Esophagus muscularis mucosa (tissue), 4 donors: ENCODE measurements around the gene CCDC50. TPM values are rescaled to one million over a fixed set of nuclear protein-coding genes. Genes with fewer than 3 reads are reported as not detected.

ENCODE experiments used
- DNase-seq: peaks from one replicate; pipeline ENCODE4 v3.0.0-alpha.2; 2017; ENCODE audit errors: extremely low spot score
- H3K27ac ChIP-seq, 4 donors: fragments of 200-600 bp; sonication (generic); replicated peaks in 1 of 4; 1 replicate in 3 of 4; 2 replicates in 1 of 4; pipeline ENCODE4 v1.5.1; 2016 to 2019; ENCODE audit warnings: mild to moderate bottlenecking in 1 of 4
- H3K27me3 ChIP-seq, 4 donors: fragments of 200-600 bp; sonication (generic); one replicate each; pipeline versions ENCODE4 v1.5.1 to v1.6.0; 2016 to 2019
- H3K36me3 ChIP-seq, 4 donors: fragments of 200-600 bp; sonication (generic); one replicate each; pipeline ENCODE4 v1.5.1; 2016 to 2019
- H3K4me1 ChIP-seq, 4 donors: fragments of 200-600 bp; sonication (generic); one replicate each; pipeline ENCODE4 v1.5.1; 2016 to 2019
- H3K4me3 ChIP-seq, 4 donors: fragments of 200-600 bp; sonication (generic); 1 replicate in 2 of 4; 2 replicates in 2 of 4; pipeline ENCODE4 v1.5.1; 2016 to 2019; ENCODE audit warnings: mild to moderate bottlenecking in 4 of 4, moderate library complexity in 1 of 4
- H3K9me3 ChIP-seq, 4 donors: fragments of 200-600 bp; sonication (generic); 1 replicate in 3 of 4; 2 replicates in 1 of 4; pipeline ENCODE4 v1.5.1; 2016 to 2019
- EP300 ChIP-seq: sonication (generic); formaldehyde crosslinking; IDR thresholded peaks from one replicate; pipeline ENCODE4 v1.6.1; 2017; ENCODE audit warnings: antibody characterized with exemption
- POLR2A ChIP-seq: fragments of 450-650 bp; IDR thresholded peaks from one replicate; pipeline ENCODE4 v1.6.1; 2017; ENCODE audit warnings: antibody characterized with exemption, moderate library complexity, mild to moderate bottlenecking, low read depth
- POLR2AphosphoS5 ChIP-seq, 2 donors: sonication (generic); formaldehyde crosslinking; IDR thresholded peaks; one replicate each; pipeline ENCODE4 v1.6.1; 2017; ENCODE audit warnings: antibody characterized with exemption in 2 of 2
- WGBS: methylation state at CpG from one replicate; pipeline ENCODE4 v1.1.5; 2018; 5-methylcytosine and 5-hydroxymethylcytosine counted together
- intact Hi-C: fragments of 100-400 bp; cut with DNase I; formaldehyde crosslinking; loops from one replicate; pipeline ENCODE4 v1.15.1; 2023
- total RNA-seq, 4 donors: library from RNA; depleted of rRNA; stranded (reverse); fragments of >200 nt; gene quantifications; one replicate each; pipeline versions ENCODE4 v1.1.0 to v1.2.1, GENCODE V29; 2016
- TF ChIP-seq, protein P1 (sequence below), 3 experiments: fragments of 200-600 bp in 2 of 3; fragments of 450-650 bp in 1 of 3; sonication (generic) in 2 of 3; IDR thresholded peaks; one replicate each; pipeline ENCODE4 v1.5.1; 2017 to 2019; ENCODE audit warnings: antibody characterized with exemption in 3 of 3, mild to moderate bottlenecking in 2 of 3, moderate library complexity in 1 of 3

CCDC50 gene
- total RNA-seq, 4 donors from 2014 or later, result 141 to 192 (median 165) TPM

DNA sequence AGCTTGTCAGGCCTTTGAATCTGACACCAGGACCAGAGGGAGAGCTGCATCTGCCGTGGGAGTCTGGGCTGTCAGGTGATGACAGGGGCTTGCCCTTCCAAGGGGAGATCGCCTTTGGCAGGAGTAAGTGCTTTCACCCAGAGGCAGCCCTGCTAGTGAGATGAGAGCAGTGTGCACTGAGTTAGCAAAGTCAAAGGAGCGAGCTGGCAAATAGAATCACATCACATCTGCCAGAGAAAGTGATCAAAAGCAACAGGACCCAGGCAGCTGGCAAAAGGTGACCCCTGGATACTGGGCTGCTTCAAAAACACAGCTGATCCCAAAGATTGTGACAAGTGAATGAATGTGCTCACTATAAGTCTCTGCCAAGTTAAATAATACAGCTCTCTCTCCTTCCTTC, 95.7 kb downstream of the CCDC50 start:
- H3K4me1 ChIP-seq, result no peaks in the 10 kb centered on the region
- H3K36me3 ChIP-seq, result no peaks in the 10 kb centered on the region
- DNase-seq, result no peak
- H3K4me3 ChIP-seq, result no peak overlapping the region
- H3K27me3 ChIP-seq, result no peaks in the 10 kb centered on the region
- WGBS, result 49% methylated on average over 3 of the region's 3 CpGs
- no peak overlapping the region for H3K27ac ChIP-seq
- intact Hi-C loops, result no loop called here
- TF ChIP-seq EP300 (no peak), POLR2A (no peak), POLR2AphosphoS5 (IDR thresholded peaks at IDR 0.05) (no peak)
- TF ChIP-seq, protein P1, sequence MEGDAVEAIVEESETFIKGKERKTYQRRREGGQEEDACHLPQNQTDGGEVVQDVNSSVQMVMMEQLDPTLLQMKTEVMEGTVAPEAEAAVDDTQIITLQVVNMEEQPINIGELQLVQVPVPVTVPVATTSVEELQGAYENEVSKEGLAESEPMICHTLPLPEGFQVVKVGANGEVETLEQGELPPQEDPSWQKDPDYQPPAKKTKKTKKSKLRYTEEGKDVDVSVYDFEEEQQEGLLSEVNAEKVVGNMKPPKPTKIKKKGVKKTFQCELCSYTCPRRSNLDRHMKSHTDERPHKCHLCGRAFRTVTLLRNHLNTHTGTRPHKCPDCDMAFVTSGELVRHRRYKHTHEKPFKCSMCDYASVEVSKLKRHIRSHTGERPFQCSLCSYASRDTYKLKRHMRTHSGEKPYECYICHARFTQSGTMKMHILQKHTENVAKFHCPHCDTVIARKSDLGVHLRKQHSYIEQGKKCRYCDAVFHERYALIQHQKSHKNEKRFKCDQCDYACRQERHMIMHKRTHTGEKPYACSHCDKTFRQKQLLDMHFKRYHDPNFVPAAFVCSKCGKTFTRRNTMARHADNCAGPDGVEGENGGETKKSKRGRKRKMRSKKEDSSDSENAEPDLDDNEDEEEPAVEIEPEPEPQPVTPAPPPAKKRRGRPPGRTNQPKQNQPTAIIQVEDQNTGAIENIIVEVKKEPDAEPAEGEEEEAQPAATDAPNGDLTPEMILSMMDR (IDR thresholded peaks at IDR 0.05), result no peak
- no peaks in the 10 kb centered on the region for H3K9me3 ChIP-seq

DNA sequence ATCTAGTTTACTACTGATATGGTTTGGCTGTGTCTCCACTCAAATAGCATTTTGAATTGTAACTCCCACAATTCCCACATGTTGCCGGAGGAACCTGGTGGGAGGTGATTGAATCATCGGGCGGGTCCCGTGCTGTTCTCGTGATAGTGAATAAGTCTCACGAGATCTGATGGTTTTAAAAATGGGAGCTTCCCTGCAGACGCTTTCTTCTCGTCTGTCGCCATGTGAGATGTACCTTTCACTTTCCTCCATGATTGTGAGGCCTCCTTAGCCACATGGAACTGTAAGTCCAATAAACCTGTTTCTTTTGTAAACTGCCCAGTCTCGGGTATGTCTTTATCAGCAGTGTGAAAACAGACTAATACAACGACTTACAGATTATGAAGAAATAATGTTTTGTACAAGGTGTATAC, 96.1 kb downstream of the CCDC50 start:
- TF ChIP-seq POLR2AphosphoS5 (IDR thresholded peaks at IDR 0.05) (no peak), POLR2A (no peak), EP300 (no peak)
- TF ChIP-seq, protein P1 (IDR thresholded peaks at IDR 0.05), result no peak
- no peak overlapping the region for H3K4me3 ChIP-seq
- no peaks in the 10 kb centered on the region for H3K9me3 ChIP-seq
- H3K4me1 ChIP-seq, result no peaks in the 10 kb centered on the region
- no peaks in the 10 kb centered on the region for H3K36me3 ChIP-seq
- intact Hi-C loops, result no loop called here
- WGBS, result 86% methylated on average over 11 of the region's 11 CpGs
- no peak for DNase-seq
- H3K27ac ChIP-seq, result no peak overlapping the region
- H3K27me3 ChIP-seq, result no peaks in the 10 kb centered on the region

DNA sequence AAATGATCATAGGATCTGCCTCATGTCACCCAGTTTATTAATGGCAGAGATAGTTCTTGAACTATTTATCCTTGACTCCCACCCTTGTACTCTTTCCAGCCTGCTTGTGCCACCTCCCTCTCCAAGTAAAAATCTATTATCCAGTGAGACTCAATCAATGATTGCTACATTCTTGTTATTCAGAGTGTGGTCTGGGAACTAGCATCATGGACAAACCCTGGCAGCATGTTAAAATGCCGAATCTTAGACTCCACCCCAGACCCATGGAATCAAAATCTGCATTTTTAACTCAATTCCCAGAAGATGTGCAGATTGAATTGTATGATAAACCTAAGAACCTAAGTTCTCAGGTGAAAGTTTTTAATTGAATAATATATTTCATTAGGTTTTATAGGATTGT, 97.1 kb downstream of the CCDC50 start:
- TF ChIP-seq POLR2A (no peak), POLR2AphosphoS5 (IDR thresholded peaks at IDR 0.05) (no peak), EP300 (no peak)
- TF ChIP-seq, protein P1 (IDR thresholded peaks at IDR 0.05), result no peak

DNA sequence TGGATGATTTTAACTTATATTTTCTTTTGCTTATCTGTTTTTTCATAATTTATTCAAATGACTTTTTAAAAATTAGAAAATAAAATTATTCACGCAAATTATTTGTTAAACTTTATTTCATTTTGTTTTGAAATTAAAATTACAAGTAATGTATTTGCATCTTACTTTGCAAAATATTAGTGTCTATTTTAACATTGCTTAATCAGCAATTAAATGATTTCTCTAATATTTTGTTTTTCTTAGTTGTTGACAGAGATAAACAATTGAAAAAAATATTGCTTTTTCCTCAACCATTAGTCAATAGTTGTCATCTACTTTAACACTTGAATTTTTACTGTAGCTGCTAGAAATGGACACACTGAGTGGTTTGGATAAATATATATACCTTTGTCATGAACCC, 99.0 kb downstream of the CCDC50 start:
- Histone ChIP-seq H3K36me3 (no peaks in the 10 kb centered on the region), H3K27me3 (no peaks in the 10 kb centered on the region), H3K4me3 (no peak overlapping the region), H3K9me3 (no peaks in the 10 kb centered on the region), H3K27ac (no peak overlapping the region), H3K4me1 (no peaks in the 10 kb centered on the region)
- TF ChIP-seq EP300 (no peak), POLR2AphosphoS5 (IDR thresholded peaks at IDR 0.05) (no peak), POLR2A (no peak)
- TF ChIP-seq, protein P1 (IDR thresholded peaks at IDR 0.05), result no peak
- 95% methylated on average over 1 of the region's 1 CpG for WGBS
- no peak for DNase-seq
- intact Hi-C loops, result no loop called here

More for the DNA sequence above, 97.1 kb downstream of the CCDC50 start:
- no peak for DNase-seq
- Histone ChIP-seq H3K4me1 (no peaks in the 10 kb centered on the region), H3K36me3 (no peaks in the 10 kb centered on the region), H3K27ac (no peak overlapping the region), H3K27me3 (no peaks in the 10 kb centered on the region), H3K9me3 (no peaks in the 10 kb centered on the region), H3K4me3 (no peak overlapping the region)
- intact Hi-C loops, result no loop called here
- 65% methylated on average over 1 of the region's 1 CpG for WGBS

DNA sequence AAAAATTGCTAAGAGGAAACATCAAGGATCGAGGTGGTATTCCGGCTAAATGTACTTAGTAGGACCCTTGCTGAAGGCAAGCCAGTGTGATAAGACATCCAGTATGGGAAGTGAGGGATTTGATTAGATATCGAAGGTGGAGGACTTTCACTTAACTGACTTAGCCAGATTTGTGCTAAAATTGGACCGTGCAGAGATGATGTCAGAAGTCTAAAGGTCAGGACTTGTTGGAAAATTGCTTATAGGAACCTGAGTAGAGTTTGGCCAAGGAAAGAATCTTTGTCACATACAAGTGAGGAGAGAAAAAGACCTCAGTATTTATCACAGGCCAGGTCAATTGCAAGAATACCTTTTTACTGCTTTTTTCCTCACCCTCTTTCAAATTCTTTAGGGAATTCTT, 100.9 kb downstream of the CCDC50 start:
- intact Hi-C loops, result no loop called here
- no peak for DNase-seq
- WGBS, result 68% methylated on average over 4 of the region's 4 CpGs
- H3K4me1 ChIP-seq, result no peaks in the 10 kb centered on the region
- H3K36me3 ChIP-seq, result no peaks in the 10 kb centered on the region
- no peaks in the 10 kb centered on the region for H3K9me3 ChIP-seq
- no peaks in the 10 kb centered on the region for H3K27me3 ChIP-seq
- H3K27ac ChIP-seq, result no peak overlapping the region
- no peak for TF ChIP-seq POLR2AphosphoS5 (IDR thresholded peaks at IDR 0.05)
- no peak for TF ChIP-seq EP300
- TF ChIP-seq, protein P1 (IDR thresholded peaks at IDR 0.05), result no peak
- no peak for TF ChIP-seq POLR2A
- H3K4me3 ChIP-seq, result no peak overlapping the region
